HepG2 (cell line): ENCODE data around the gene SPACA4. TPM values are rescaled to one million over a fixed set of nuclear protein-coding genes. Genes with fewer than 3 reads are reported as not detected.

Source experiments
- CREB3 ChIP-seq: sonication (generic); formaldehyde crosslinking; IDR thresholded peaks from 2 replicates; pipeline ENCODE4 v1.5.0; 2020; ENCODE audit warnings: missing genetic modification reagents
- DR1 ChIP-seq: sonication (generic); formaldehyde crosslinking; IDR thresholded peaks from 2 replicates; pipeline ENCODE4 v1.8.0; 2021; ENCODE audit warnings: mild to moderate bottlenecking, missing genetic modification reagents, inconsistent platforms
- GPBP1L1 ChIP-seq: sonication (generic); formaldehyde crosslinking; IDR thresholded peaks from 2 replicates; pipeline ENCODE4 v1.5.0; 2020; ENCODE audit warnings: mild to moderate bottlenecking, missing genetic modification reagents
- HDAC2 ChIP-seq: sonication (generic); formaldehyde crosslinking; IDR thresholded peaks from 2 replicates; pipeline ENCODE4 v1.4.0; 2020; ENCODE audit warnings: missing genetic modification reagents
- HOXD1 ChIP-seq: sonication (generic); formaldehyde crosslinking; IDR thresholded peaks from 2 replicates; pipeline ENCODE4 v1.5.0; 2020; ENCODE audit warnings: missing genetic modification reagents
- MBNL3 ChIP-seq: fragments of 250-450 bp; sonication (Bioruptor Pico); conservative IDR thresholded peaks from 2 replicates; pipeline ENCODE4 v1.8.0; 2022; ENCODE audit warnings: mild to moderate bottlenecking, inconsistent platforms
- MXI1 ChIP-seq: IDR thresholded peaks from 3 replicates; pipeline ENCODE4 v1.6.1; 2012; ENCODE audit warnings: low read depth, low read length, inconsistent platforms, borderline replicate concordance
- PRPF4 ChIP-seq: fragments of 200-400 bp; formaldehyde crosslinking; IDR thresholded peaks from 2 replicates; pipeline ENCODE4 v1.6.1; 2016; ENCODE audit warnings: low read length, low read depth; ENCODE audit not compliant: poor library complexity, severe bottlenecking
- SAP130 ChIP-seq: IDR thresholded peaks from 2 replicates; pipeline ENCODE4 v1.6.1; 2016; ENCODE audit warnings: low read depth
- SMAD9 ChIP-seq: sonication (generic); formaldehyde crosslinking; IDR thresholded peaks from 2 replicates; pipeline ENCODE4 v1.5.1; 2020; ENCODE audit warnings: mild to moderate bottlenecking, missing genetic modification reagents
- TEAD2 ChIP-seq: sonication (generic); formaldehyde crosslinking; IDR thresholded peaks from 2 replicates; pipeline ENCODE4 v1.9.0; 2021; ENCODE audit warnings: missing genetic modification reagents
- TEF ChIP-seq: sonication (generic); formaldehyde crosslinking; IDR thresholded peaks from 2 replicates; pipeline ENCODE4 v1.5.0; 2020; ENCODE audit warnings: missing genetic modification reagents
- THAP11 ChIP-seq: IDR thresholded peaks from 2 replicates; pipeline ENCODE4 v1.6.1; 2016; ENCODE audit warnings: missing biosample characterization, missing genetic modification reagents
- YEATS4 ChIP-seq: sonication (generic); formaldehyde crosslinking; IDR thresholded peaks from 2 replicates; pipeline ENCODE4 v1.4.0; 2020; ENCODE audit warnings: missing genetic modification reagents, borderline replicate concordance
- ZFP62 ChIP-seq: sonication (generic); formaldehyde crosslinking; IDR thresholded peaks from 2 replicates; pipeline ENCODE4 v1.4.0; 2020; ENCODE audit warnings: missing genetic modification reagents
- ZNF160 ChIP-seq: sonication (generic); formaldehyde crosslinking; IDR thresholded peaks from 2 replicates; pipeline ENCODE4 v1.8.0; 2022; ENCODE audit warnings: mild to moderate bottlenecking, inconsistent platforms, missing genetic modification reagents
- ZNF251 ChIP-seq: sonication (generic); formaldehyde crosslinking; IDR thresholded peaks from 2 replicates; pipeline ENCODE4 v1.9.0; 2021; ENCODE audit warnings: mild to moderate bottlenecking, missing genetic modification reagents
- ZNF33B ChIP-seq: sonication (generic); formaldehyde crosslinking; IDR thresholded peaks from 2 replicates; pipeline ENCODE4 v1.5.1; 2020; ENCODE audit warnings: mild to moderate bottlenecking, missing genetic modification reagents
- ZNF354B ChIP-seq: sonication (generic); formaldehyde crosslinking; IDR thresholded peaks from 2 replicates; pipeline ENCODE4 v1.8.0; 2022; ENCODE audit warnings: mild to moderate bottlenecking, missing genetic modification reagents
- ZNF598 ChIP-seq: sonication (generic); formaldehyde crosslinking; IDR thresholded peaks from 2 replicates; pipeline ENCODE4 v1.5.1; 2020; ENCODE audit warnings: mild to moderate bottlenecking, missing genetic modification reagents, borderline replicate concordance
- polyA plus RNA-seq, 8 experiments: library from polyadenylated mRNA; depleted of rRNA in 3 of 8; stranded (reverse) in 7 of 8; unstranded in 1 of 8; fragments of >200 nt; fragmentation: Illumina TruSeq in 4 of 8; extraction: Trizol in 4 of 8; gene quantifications; 2 replicates each; pipeline versions ENCODE4 v1.2.1 to v1.2.3, GENCODE V29; 2011 to 2016; ENCODE audit warnings: low read depth in 4 of 8, missing spikeins in 1 of 8, mixed read lengths in 1 of 8; ENCODE audit not compliant: insufficient read depth in 1 of 8
- total RNA-seq, 5 experiments: library from RNA; depleted of rRNA; stranded (reverse); fragments of >200 nt; fragmentation: Illumina TruSeq; extraction: Trizol; gene quantifications; 2 replicates each; pipeline ENCODE4 v1.2.3, GENCODE V29; 2016; ENCODE audit warnings: low read depth in 1 of 5
- TF ChIP-seq, protein P1 (sequence below): sonication (generic); formaldehyde crosslinking; IDR thresholded peaks from 2 replicates; pipeline ENCODE4; 2020; ENCODE audit warnings: missing genetic modification reagents, mild to moderate bottlenecking, borderline replicate concordance
- TF ChIP-seq, protein P2 (sequence below): sonication (generic); formaldehyde crosslinking; IDR thresholded peaks from 2 replicates; pipeline ENCODE4 v1.8.1; 2022; ENCODE audit warnings: mild to moderate bottlenecking, missing genetic modification reagents
- TF ChIP-seq, protein P3 (sequence below): sonication (generic); formaldehyde crosslinking; IDR thresholded peaks from 2 replicates; pipeline ENCODE4 v1.4.0; 2020; ENCODE audit warnings: missing genetic modification reagents

Gene SPACA4
- total and polyA plus RNA-seq, 2 of the 13 experiments (the other 11 are each of a cell fraction or from before 2014, with no cell fraction given), result not detected

DNA sequence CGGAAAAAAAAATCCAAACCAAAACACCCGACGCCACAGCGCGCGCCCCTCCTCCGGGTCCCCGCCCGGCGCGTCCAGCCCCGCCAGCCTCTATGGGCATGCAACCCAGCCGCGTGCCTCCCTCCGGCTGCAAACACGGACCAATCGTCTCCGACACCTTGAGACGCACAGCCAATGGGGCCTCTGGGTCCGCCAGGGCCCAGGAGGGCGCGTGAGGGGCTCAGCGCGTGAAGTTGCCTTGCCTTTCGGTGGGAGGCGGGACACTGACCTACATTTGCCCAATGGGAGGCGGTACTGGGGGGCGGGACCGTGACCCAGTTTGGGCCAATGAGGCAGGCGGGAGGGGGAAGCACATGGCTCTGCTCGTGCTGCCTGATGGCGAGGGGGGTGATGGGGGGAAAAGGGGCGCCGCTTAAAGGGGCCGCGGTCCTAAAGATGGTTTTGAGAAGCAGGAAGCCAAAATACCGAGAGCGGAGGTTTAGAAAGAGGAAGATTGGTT lies 31.0 kb downstream of the SPACA4 start (continued):
- TF ChIP-seq, protein P1, sequence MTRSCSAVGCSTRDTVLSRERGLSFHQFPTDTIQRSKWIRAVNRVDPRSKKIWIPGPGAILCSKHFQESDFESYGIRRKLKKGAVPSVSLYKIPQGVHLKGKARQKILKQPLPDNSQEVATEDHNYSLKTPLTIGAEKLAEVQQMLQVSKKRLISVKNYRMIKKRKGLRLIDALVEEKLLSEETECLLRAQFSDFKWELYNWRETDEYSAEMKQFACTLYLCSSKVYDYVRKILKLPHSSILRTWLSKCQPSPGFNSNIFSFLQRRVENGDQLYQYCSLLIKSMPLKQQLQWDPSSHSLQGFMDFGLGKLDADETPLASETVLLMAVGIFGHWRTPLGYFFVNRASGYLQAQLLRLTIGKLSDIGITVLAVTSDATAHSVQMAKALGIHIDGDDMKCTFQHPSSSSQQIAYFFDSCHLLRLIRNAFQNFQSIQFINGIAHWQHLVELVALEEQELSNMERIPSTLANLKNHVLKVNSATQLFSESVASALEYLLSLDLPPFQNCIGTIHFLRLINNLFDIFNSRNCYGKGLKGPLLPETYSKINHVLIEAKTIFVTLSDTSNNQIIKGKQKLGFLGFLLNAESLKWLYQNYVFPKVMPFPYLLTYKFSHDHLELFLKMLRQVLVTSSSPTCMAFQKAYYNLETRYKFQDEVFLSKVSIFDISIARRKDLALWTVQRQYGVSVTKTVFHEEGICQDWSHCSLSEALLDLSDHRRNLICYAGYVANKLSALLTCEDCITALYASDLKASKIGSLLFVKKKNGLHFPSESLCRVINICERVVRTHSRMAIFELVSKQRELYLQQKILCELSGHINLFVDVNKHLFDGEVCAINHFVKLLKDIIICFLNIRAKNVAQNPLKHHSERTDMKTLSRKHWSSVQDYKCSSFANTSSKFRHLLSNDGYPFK (CRISPR knock-in tag), result peak; percentile 90; the same call in 1 of the 2 replicates
- TF ChIP-seq MXI1, result peak; percentile 61; the same call in 1 of the 3 replicates
- no peak for TF ChIP-seq ZFP62 (CRISPR knock-in tag)
- TF ChIP-seq, protein P2, sequence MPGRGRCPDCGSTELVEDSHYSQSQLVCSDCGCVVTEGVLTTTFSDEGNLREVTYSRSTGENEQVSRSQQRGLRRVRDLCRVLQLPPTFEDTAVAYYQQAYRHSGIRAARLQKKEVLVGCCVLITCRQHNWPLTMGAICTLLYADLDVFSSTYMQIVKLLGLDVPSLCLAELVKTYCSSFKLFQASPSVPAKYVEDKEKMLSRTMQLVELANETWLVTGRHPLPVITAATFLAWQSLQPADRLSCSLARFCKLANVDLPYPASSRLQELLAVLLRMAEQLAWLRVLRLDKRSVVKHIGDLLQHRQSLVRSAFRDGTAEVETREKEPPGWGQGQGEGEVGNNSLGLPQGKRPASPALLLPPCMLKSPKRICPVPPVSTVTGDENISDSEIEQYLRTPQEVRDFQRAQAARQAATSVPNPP, result peak; percentile 76
- TF ChIP-seq ZNF354B (CRISPR knock-in tag), result peak; percentile 89; the same call in 1 of the 2 replicates
- TF ChIP-seq CREB3, result peak; percentile 96
- peak; percentile 78 for TF ChIP-seq THAP11 (CRISPR knock-in tag)
- no peak for TF ChIP-seq TEAD2
- no peak; the same call in 1 of the 2 replicates for TF ChIP-seq ZNF598 (CRISPR knock-in tag)
- 0 out of 2 replicates have a peak, but pooled peaks have one; percentile 19 for TF ChIP-seq YEATS4 (CRISPR knock-in tag)
- TF ChIP-seq TEF (CRISPR knock-in tag), result no peak
- peak; percentile 58; the same call in 1 of the 2 replicates for TF ChIP-seq HDAC2 (CRISPR knock-in tag)
- no peak for TF ChIP-seq MBNL3 (CRISPR knock-in tag)
- 0 out of 2 replicates have a peak, but pooled peaks have one; percentile 34 for TF ChIP-seq DR1 (CRISPR knock-in tag)
- TF ChIP-seq ZNF251 (CRISPR knock-in tag), result peak; percentile 23; the same call in 1 of the 2 replicates
- no peak for TF ChIP-seq GPBP1L1 (CRISPR knock-in tag)
- 0 out of 2 replicates have a peak, but pooled peaks have one; percentile 66 for TF ChIP-seq SMAD9
- TF ChIP-seq ZNF33B, result no peak
- TF ChIP-seq, protein P3, sequence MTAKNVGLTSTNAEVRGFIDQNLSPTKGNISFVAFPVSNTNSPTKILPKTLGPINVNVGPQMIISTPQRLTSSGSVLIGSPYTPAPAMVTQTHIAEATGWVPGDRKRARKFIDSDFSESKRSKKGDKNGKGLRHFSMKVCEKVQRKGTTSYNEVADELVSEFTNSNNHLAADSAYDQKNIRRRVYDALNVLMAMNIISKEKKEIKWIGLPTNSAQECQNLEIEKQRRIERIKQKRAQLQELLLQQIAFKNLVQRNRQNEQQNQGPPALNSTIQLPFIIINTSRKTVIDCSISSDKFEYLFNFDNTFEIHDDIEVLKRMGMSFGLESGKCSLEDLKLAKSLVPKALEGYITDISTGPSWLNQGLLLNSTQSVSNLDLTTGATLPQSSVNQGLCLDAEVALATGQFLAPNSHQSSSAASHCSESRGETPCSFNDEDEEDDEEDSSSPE (CRISPR knock-in tag), result peak; percentile 94
- TF ChIP-seq PRPF4, result no peak
- TF ChIP-seq ZNF160 (CRISPR knock-in tag), result peak; percentile 29; the same call in 1 of the 2 replicates
- TF ChIP-seq HOXD1 (CRISPR knock-in tag), result peak; percentile 7; the same call in 1 of the 2 replicates
- TF ChIP-seq SAP130, result peak; percentile 68
